Inferior parietal cortex (tissue), 1 donor: ENCODE measurements around the gene FKBP1A.
"Not testable (repeated sequence)": the region's sequence is repeated elsewhere in the genome, so short reads cannot be mapped to it uniquely, and the experiment has no call there.

Experiments
- DNase-seq: peaks from one replicate; pipeline ENCODE4 v3.0.0-alpha.2; 2016; ENCODE audit errors: extremely low spot score

The FKBP1A gene

GRCh38 chr20:1364106-1364505 is 28.7 kb downstream of the FKBP1A start:
- no peak for DNase-seq

GRCh38 chr20:1363522-1363921 is 29.3 kb downstream of the FKBP1A start:
- no peak for DNase-seq

- no peak for DNase-seq
Measured at GRCh38 chr20:1362484-1362883, 30.4 kb downstream of the FKBP1A start.

- DNase-seq, result no peak
Measured at GRCh38 chr20:1360094-1360846, 32.6 kb downstream of the FKBP1A start.

- DNase-seq, result no peak
Measured at GRCh38 chr20:1357921-1358671, 34.8 kb downstream of the FKBP1A start.

- no peak for DNase-seq
Measured at GRCh38 chr20:1353956-1354355, 38.9 kb downstream of the FKBP1A start.

GRCh38 chr20:1346315-1346969 is 46.4 kb downstream of the FKBP1A start:
- DNase-seq, result no peak

GRCh38 chr20:1345756-1346093 is 47.1 kb downstream of the FKBP1A start:
- no peak for DNase-seq

- no peak for DNase-seq
Measured at GRCh38 chr20:1345030-1345755, 47.7 kb downstream of the FKBP1A start.

GRCh38 chr20:1343446-1344124 is 49.3 kb downstream of the FKBP1A start:
- DNase-seq, result not testable (repeated sequence)

- no peak for DNase-seq
Measured at GRCh38 chr20:1341561-1342265, 51.1 kb downstream of the FKBP1A start.

GRCh38 chr20:1338801-1339200 is 54.1 kb downstream of the FKBP1A start:
- DNase-seq, result no peak

- DNase-seq, result no peak
Measured at GRCh38 chr20:1338096-1338495, 54.8 kb downstream of the FKBP1A start.

- DNase-seq, result no peak
Measured at GRCh38 chr20:1337441-1337840, 55.4 kb downstream of the FKBP1A start.

- no peak for DNase-seq
Measured at GRCh38 chr20:1336699-1337367, 56.0 kb downstream of the FKBP1A start.

GRCh38 chr20:1335961-1336698 is 56.7 kb downstream of the FKBP1A start:
- no peak for DNase-seq

GRCh38 chr20:1334761-1335160 is 58.1 kb downstream of the FKBP1A start:
- DNase-seq, result no peak

- DNase-seq, result no peak
Measured at GRCh38 chr20:1334370-1334731, 58.5 kb downstream of the FKBP1A start.

- no peak for DNase-seq
Measured at GRCh38 chr20:1333462-1334369, 59.1 kb downstream of the FKBP1A start.
